B cell (primary cell): ENCODE results near the gene APOE. TPM values are rescaled to one million over a fixed set of nuclear protein-coding genes. Genes with fewer than 3 reads are reported as not detected.

Experiments
- polyA plus RNA-seq: library from polyadenylated mRNA; depleted of rRNA; stranded (reverse); fragments of >200 nt; gene quantifications from 2 replicates; pipeline ENCODE4 v1.2.3, GENCODE V29; 2012
- total RNA-seq, 2 donors: library from RNA; stranded (reverse); fragments of 120-200 nt in 1 of 2; gene quantifications; 1 replicate in 1 of 2; 2 replicates in 1 of 2; pipeline versions ENCODE4 v1.2.3 to v1.2.4, GENCODE V29; 2013 to 2022

The APOE gene
- total and polyA plus RNA-seq, 2 donors (not counting 1 experiment from before 2014, with no cell fraction given), result 0.74 to 2.8 TPM

Other genes with a start within 250 kb of the APOE start
- gene CEACAM19, start 234.3 kb upstream of the APOE start, total RNA-seq, result not detected in 2 replicates
- 0.06 TPM in 1 of 2 replicates, not detected in the other for gene CEACAM19, start 234.3 kb upstream of the APOE start, polyA plus RNA-seq
- gene CEACAM16, start 206.6 kb upstream of the APOE start, total RNA-seq, result not detected in 2 replicates
- gene CEACAM16, start 206.6 kb upstream of the APOE start, polyA plus RNA-seq, result not detected in 2 replicates
- gene BCL3, start 157.1 kb upstream of the APOE start, total RNA-seq, result 135 and 147 TPM in 2 replicates
- gene BCL3, start 157.1 kb upstream of the APOE start, polyA plus RNA-seq, result 52.3 and 124 TPM in 2 replicates
- not detected in 2 replicates for gene CBLC, start 127.9 kb upstream of the APOE start, total RNA-seq
- gene CBLC, start 127.9 kb upstream of the APOE start, polyA plus RNA-seq, result not detected in 2 replicates
- gene BCAM, start 96.7 kb upstream of the APOE start, total RNA-seq, result not detected in 2 replicates
- not detected in 2 replicates for gene BCAM, start 96.7 kb upstream of the APOE start, polyA plus RNA-seq
- gene NECTIN2, start 59.5 kb upstream of the APOE start, total RNA-seq, result 0.32 TPM in 1 of 2 replicates, not detected in the other
- gene NECTIN2, start 59.5 kb upstream of the APOE start, polyA plus RNA-seq, result 0.15 and 1.0 TPM in 2 replicates
- gene TOMM40, start 14.5 kb upstream of the APOE start, total RNA-seq, result 31.1 and 32.5 TPM in 2 replicates
- 25.9 and 30.9 TPM in 2 replicates for gene TOMM40, start 14.5 kb upstream of the APOE start, polyA plus RNA-seq
- not detected in 2 replicates for gene APOC1, start 8.8 kb downstream of the APOE start, total RNA-seq
- not detected in 2 replicates for gene APOC1, start 8.8 kb downstream of the APOE start, polyA plus RNA-seq
- not detected in 2 replicates for gene APOC4, start 36.4 kb downstream of the APOE start, total RNA-seq
- gene APOC4, start 36.4 kb downstream of the APOE start, polyA plus RNA-seq, result not detected in 2 replicates
- gene APOC2, start 40.3 kb downstream of the APOE start, total RNA-seq, result not detected in 2 replicates
- gene APOC2, start 40.3 kb downstream of the APOE start, polyA plus RNA-seq, result not detected in 2 replicates
- 121 and 123 TPM in 2 replicates for gene CLPTM1, start 49.6 kb downstream of the APOE start, total RNA-seq
- 129 and 136 TPM in 2 replicates for gene CLPTM1, start 49.6 kb downstream of the APOE start, polyA plus RNA-seq
- gene RELB, start 95.7 kb downstream of the APOE start, total RNA-seq, result 106 and 111 TPM in 2 replicates
- gene RELB, start 95.7 kb downstream of the APOE start, polyA plus RNA-seq, result 63.8 and 85.1 TPM in 2 replicates
- gene CLASRP, start 133.2 kb downstream of the APOE start, total RNA-seq, result 277 and 285 TPM in 2 replicates
- 234 and 299 TPM in 2 replicates for gene CLASRP, start 133.2 kb downstream of the APOE start, polyA plus RNA-seq
- 29.8 and 30.2 TPM in 2 replicates for gene ZNF296, start 170.7 kb downstream of the APOE start, total RNA-seq
- gene ZNF296, start 170.7 kb downstream of the APOE start, polyA plus RNA-seq, result 13.3 and 21.9 TPM in 2 replicates
- gene GEMIN7, start 173.5 kb downstream of the APOE start, total RNA-seq, result 38.2 and 43.0 TPM in 2 replicates
- 71.9 and 89.4 TPM in 2 replicates for gene GEMIN7, start 173.5 kb downstream of the APOE start, polyA plus RNA-seq
- 28.1 and 37.3 TPM in 2 replicates for gene PPP1R37, start 187.4 kb downstream of the APOE start, total RNA-seq
- gene PPP1R37, start 187.4 kb downstream of the APOE start, polyA plus RNA-seq, result 20.1 and 20.7 TPM in 2 replicates